Femur (tissue), 1 donor: ENCODE results near the gene NFASC.
A peak's percentile ranks its signal among the peaks of the same experiment; 100 is the strongest.

ENCODE experiments used
- DNase-seq: peaks from one replicate; pipeline ENCODE4 v3.0.0-alpha.2; 2017

NFASC gene

GRCh38 chr1:205014783-205015182 is 144.1 kb downstream of the NFASC start:
- no peak for DNase-seq

GRCh38 chr1:205015241-205015640 is 144.6 kb downstream of the NFASC start:
- DNase-seq, result no peak

GRCh38 chr1:205016075-205016474 is 145.4 kb downstream of the NFASC start:
- DNase-seq, result no peak

GRCh38 chr1:205016584-205016983 is 145.9 kb downstream of the NFASC start:
- DNase-seq, result no peak

- DNase-seq, result no peak
Observed at GRCh38 chr1:205017001-205017400, 146.3 kb downstream of the NFASC start.

- DNase-seq, result no peak
Observed at GRCh38 chr1:205017766-205018165, 147.1 kb downstream of the NFASC start.

- no peak for DNase-seq
Observed at GRCh38 chr1:205018381-205018780, 147.7 kb downstream of the NFASC start.

- DNase-seq, result no peak
Observed at GRCh38 chr1:205020466-205020865, 149.8 kb downstream of the NFASC start.

GRCh38 chr1:205024679-205025078 is 154.0 kb downstream of the NFASC start:
- no peak for DNase-seq

GRCh38 chr1:205025239-205025638 is 154.6 kb downstream of the NFASC start:
- DNase-seq, result no peak

- DNase-seq, result no peak
Observed at GRCh38 chr1:205026181-205026580, 155.5 kb downstream of the NFASC start.

- no peak for DNase-seq
Observed at GRCh38 chr1:205028390-205028789, 157.7 kb downstream of the NFASC start.

GRCh38 chr1:205028924-205029323 is 158.3 kb downstream of the NFASC start:
- no peak for DNase-seq

- no peak for DNase-seq
Observed at GRCh38 chr1:205030241-205030640, 159.6 kb downstream of the NFASC start.

- no peak for DNase-seq
Observed at GRCh38 chr1:205030896-205031295, 160.2 kb downstream of the NFASC start.

- no peak for DNase-seq
Observed at GRCh38 chr1:205032508-205032907, 161.8 kb downstream of the NFASC start.

GRCh38 chr1:205037539-205037938 is 166.9 kb downstream of the NFASC start:
- no peak for DNase-seq

GRCh38 chr1:205038132-205038786 is 167.6 kb downstream of the NFASC start:
- no peak for DNase-seq

- no peak for DNase-seq
Observed at GRCh38 chr1:205041001-205041715, 170.5 kb downstream of the NFASC start.

- no peak for DNase-seq
Observed at GRCh38 chr1:205041998-205042910, 171.6 kb downstream of the NFASC start.

- DNase-seq, result peak; percentile 51
Observed at GRCh38 chr1:205042911-205043806, 172.5 kb downstream of the NFASC start, which contains the start of gene CNTN2. Gene CNTN2 (plus strand): TSS chr1:205043212. CDS start chr1:205053186, 9,974 bp downstream.

- no peak for DNase-seq
Observed at GRCh38 chr1:205043866-205044265, 173.2 kb downstream of the NFASC start.
